ENCODE results near the gene FANCI.

GRCh38 chr15:89206908-89207331, 36.9 kb upstream of the FANCI start:
- TF ChIP-seq CTCF (IDR thresholded peaks at IDR 0.05), result peak; percentile 89 to 99 (median 93)
- TF ChIP-seq POLR2AphosphoS5 (IDR thresholded peaks at IDR 0.05), result no peak
